Endometrium (tissue), 2 donors: Measurements from ENCODE around the gene CX3CR1.
"Not testable (repeated sequence)": the region's sequence is repeated elsewhere in the genome, so short reads cannot be mapped to it uniquely, and the experiment has no call there.

Source experiments
- FAIRE-seq: peaks from 2 replicates; lab custom pipeline; 2012; peaks lifted over from hg19 to GRCh38; lab: Jason Lieb, UNC
- donor health status: control.
- donor health status: control.

The CX3CR1 gene

GRCh38 chr3:39267631-39268548 is 11.9 kb downstream of the CX3CR1 start:
- FAIRE-seq = no peak

GRCh38 chr3:39264053-39264452 is 15.8 kb downstream of the CX3CR1 start:
- FAIRE-seq = no peak

DNA sequence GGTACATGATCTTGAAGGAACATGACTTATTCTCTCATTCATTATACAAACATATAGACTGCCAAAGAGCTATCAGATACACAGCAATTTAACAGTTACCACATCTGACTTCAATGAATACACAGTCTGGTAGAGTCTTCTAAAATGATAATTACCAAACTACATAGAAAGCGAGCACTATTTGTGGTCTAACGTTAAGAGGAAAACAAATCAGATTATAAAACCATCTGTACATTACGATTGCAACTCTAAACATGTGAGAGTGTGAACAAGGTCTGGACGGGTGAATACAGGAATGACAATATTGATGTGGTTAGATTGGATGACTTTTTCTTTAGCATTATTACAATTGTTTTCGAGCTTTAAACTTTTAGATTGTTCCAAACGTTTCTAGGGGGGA is 16.3 kb downstream of the CX3CR1 start:
- FAIRE-seq = no peak

- FAIRE-seq = no peak
Observed at GRCh38 chr3:39262846-39263245, 17.0 kb downstream of the CX3CR1 start.

GRCh38 chr3:39261726-39262125 is 18.1 kb downstream of the CX3CR1 start:
- FAIRE-seq = no peak

- FAIRE-seq = peak; percentile 53
Observed at GRCh38 chr3:39260957-39261356, 18.9 kb downstream of the CX3CR1 start.

DNA sequence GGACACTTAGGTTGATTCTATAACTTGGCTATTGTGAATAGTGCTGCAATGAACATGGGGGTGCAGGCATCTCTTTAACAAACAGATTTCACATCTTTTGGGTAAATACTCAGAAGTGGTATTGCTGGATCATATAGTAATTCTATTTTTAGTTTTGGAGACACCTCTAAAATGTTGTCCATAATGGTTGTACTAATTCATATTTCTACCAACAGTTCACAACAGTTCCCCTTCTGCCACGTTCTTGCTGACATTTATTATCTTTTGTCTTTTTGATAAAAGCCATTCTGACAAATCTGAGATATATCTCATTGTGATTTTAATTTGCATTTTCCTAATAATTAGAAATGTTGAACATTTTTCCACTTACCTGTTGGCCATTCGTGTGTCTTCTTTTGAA is 19.5 kb downstream of the CX3CR1 start:
- no peak for FAIRE-seq

DNA sequence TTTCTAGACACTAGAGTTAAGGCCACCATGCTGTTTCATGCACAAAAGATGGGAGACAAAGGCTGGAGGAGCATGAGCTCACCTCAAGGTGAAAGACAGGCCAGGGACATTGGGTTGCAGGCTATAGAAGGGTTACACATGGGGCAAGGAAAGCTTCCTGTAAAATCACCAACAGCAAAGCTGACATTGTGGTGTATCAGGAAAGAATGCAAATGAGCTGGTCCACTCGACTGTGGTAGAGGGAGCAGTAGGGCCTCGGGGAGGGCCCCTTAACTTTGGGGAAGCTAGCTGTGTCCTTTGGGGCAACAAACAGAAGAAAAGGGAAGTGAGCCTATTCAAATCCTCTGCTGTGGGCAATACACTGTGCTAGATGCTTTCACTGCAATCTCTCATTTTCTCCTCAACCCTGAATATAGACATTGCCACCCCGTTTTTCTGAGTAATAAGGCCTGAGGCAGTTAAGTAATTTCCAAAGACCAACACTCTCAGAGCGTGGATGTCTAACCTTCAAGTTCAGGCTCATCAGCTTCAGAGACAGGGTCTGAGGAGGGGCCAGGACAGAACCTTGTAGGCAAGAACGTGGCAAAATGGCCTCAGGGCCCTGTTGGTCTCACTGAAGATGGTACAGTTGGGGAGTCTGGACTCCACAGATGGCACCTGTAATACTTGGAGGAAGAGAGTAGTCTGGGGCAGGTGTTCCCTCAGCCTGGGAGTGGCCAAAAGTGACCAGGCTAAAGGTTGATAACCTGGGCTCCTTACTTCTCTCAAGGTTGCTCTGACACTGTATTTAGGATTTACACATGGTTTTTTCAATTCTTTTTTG is 24.1 kb downstream of the CX3CR1 start:
- FAIRE-seq = no peak

GRCh38 chr3:39254806-39255449 is 24.9 kb downstream of the CX3CR1 start:
- no peak for FAIRE-seq

- FAIRE-seq = no peak
Observed at GRCh38 chr3:39251576-39251975, 28.3 kb downstream of the CX3CR1 start.

DNA sequence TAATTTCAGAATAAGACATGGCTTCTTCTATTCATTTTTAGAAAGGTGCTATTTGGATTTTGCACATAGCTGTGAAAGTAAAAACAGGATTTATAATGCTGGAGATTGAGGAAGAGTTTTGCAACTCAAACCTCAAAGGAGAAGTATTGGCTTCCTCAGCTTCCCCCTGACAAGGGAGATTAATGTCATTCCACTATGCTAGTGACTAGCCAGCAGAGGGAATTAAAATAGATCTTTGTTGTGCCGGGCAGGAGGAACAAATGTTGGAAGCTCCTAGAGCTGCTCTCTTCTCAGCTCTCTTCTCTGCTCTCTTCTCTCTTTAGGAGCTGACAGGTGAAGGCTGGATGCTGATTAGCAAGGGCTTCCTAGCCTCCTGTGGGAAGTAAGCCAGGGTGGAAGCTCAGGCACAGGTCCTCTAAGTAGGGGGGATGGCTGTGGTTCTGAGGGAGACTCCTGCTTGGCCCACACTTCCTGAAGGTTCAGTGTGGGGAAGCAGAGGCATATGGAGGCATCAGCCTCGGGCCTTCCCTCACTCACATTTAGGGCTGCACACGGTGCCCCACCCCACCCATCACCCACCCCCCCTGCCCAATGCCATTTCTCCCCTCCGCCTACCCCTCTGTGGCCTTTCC is 29.6 kb downstream of the CX3CR1 start:
- no peak for FAIRE-seq

DNA sequence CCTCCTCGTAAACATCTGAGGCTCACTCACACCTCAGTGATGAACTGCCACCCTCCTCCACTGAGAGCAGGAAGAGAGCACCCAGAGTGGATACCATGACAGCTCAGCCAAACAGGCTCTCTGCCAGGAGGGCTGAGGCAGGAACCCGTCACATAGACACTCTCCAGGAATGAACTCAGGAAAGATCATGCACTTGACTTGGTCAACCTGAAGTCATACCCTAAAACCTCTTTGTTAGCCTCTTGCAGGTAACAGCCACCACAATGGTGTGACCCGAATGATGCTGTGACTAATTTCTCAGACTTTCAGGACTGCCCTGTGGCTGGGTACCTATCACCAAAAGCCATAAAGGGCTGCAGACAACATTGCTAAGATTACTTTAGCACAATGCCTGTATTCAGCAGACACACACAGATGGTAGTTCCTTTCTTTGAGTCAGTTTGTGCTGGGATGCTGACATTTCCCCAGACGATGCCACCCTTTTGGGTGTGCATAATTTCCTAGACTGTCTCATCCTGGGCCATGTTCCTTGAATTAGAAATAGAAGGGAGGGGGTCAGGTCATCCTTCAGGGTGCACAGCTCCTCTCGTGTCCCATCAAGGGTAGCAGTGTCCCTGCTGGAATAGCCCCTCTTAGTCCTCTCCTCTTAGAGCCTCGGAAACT is 30.3 kb downstream of the CX3CR1 start:
- no peak for FAIRE-seq

DNA sequence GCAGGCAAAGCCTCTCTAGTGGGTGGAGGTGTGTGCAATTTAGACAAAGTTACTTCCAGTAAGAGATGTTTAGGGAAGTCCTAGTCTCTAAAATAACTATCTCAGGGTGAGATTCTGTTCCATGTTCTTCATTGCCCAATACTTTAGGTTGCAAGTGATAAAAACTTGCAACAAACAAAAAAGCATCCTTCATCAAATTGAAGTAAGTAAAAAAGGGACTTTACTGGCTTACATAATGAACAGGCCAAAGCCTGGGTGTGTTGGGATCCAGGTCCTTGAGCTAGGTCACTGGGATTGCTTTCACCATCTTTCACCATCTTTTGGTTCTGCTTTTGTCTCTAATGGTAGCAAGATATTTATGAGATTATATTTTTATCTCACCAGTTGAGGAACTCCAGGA is 38.3 kb downstream of the CX3CR1 start:
- FAIRE-seq = no peak

DNA sequence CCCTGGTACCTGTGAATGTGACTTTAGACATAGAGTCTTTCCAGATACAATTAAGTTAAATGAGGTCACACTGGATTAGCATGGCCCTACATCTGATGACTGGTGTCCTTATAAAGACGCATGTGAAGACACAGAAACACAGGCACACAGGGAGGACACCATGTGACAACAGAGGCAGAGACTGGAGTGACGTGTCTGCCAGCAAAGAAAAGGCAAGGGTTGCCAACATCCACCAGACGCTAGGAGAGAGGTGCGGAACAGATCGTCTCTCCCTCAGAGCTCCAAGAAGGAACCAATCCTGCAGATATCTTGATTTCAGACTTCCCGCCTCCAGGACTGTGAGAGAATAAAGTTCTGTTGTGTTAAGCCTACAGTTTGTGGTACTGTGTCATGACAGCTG is 42.8 kb downstream of the CX3CR1 start:
- no peak for FAIRE-seq

DNA sequence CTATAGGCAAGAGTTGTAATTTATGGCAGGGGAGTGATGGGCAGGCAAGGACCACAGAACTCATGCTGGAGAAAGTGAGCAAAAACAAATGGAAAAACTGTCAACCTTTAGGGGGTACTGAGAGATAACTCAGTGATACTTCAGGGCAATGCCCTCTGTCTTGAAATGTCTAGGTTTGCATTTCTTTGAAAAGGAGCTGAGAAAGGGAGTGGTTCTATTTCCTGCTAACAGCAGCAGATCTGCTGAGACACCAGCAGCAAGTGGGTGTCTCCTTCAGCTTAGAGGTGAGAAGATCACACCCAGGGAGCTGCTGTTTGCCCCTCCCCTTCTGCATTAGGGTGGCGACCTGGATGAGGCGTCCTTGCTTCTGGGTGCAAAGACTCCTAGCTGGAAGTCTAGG is 45.2 kb downstream of the CX3CR1 start:
- FAIRE-seq = no peak

DNA sequence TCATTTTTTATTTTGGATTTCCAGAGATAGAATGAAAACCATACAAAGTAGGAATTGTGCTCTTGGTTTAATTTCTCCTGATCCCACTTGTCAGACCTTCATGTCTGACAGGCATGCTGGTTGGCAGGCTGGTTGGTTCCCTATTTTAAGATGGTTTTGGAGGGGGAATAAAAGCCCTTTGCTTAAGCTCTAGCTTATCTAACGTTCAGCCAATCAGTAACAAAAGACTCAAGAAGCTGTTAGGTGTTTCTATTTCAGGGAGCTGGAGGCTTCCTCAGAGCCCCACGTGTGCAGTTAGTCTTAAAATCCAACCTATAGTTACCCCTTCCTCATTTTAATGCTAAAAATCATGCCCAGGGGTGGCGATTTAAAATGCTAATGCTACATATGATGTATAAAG is 47.0 kb downstream of the CX3CR1 start:
- no peak for FAIRE-seq

GRCh38 chr3:39230453-39230852 is 49.4 kb downstream of the CX3CR1 start:
- FAIRE-seq = no peak

DNA sequence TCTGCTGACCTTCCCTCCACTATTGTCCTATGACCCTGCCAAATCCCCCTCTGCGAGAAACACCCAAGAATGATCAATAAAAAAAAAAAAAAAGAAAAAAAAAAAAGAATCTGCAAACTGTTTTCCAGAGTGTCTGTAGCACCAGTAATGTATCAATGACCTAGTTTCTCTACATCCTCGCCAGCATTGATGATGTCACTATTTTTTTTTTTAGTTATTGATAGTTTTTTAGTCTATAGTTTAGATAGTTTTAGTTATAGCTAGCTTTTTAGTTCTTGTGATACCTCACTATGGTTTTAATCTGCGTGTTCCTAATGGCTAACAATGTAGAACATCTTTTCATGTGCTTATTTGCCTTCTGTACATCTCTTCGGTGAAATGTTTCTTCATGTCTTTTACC is 51.3 kb downstream of the CX3CR1 start:
- no peak for FAIRE-seq

DNA sequence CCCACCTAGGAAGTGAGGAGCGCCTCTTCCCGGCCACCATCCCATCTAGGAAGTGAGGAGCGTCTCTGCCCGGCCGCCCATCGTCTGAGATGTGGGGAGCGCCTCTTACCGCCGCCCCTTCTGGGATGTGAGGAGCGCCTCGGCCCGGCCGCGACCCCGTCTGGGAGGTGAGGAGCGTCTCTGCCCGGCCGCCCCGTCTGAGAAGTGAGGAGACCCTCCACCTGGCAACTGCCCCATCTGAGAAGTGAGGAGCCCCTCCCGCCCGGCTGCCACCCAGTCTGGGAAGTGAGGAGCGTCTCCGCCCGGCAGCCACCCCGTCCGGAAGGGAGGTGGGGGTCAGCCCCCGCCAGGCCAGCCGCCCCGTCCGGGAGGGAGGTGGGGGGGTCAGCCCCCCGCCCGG is 52.2 kb downstream of the CX3CR1 start:
- FAIRE-seq = not testable (repeated sequence)

DNA sequence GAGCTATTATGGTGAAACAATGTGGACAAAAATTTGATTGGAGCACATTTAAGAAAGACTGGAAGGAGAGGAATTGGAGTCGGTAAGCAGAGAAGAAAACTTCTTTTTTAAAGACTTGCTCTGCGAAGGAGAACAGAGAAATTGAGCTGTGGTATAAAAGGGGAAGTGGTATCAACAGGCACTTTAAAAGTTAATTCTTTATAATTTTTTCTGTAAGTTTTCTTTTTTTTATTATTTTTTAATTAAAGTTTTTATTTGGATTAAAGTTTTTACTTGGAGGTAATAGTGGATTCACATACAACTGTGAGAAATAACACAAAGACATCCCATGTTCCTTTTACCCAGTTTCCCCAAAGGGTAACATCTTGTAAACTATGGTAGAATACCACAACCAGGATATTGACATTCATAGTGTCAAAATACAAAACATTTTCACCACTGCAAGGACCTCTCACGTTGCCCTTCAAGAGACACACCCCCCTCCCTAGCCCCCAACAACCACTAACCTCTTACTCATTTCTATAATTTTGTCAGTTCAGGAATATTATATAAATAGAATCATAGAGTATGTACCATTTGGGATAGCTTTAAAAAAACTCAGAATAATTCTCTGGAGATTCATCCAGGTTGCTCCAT is 53.6 kb downstream of the CX3CR1 start:
- FAIRE-seq = no peak

DNA sequence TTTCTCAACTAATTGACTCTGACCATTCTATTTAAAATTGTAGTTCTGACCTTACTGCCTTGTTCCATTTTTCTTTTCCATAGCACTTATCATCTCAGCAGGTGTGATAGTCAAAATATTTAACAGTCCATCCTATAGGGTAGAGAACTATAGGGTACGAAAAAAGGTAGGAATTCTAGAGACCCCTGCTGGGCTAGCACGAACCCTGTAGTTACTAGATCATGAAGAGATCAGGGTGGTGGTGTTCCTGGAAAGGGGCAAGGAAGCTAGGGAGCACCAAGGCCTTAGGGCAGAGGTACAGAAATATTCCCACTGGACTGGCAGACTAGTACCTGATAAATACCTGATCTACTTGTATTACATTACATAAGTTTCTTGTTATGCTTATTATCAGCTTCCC is 55.5 kb downstream of the CX3CR1 start:
- no peak for FAIRE-seq
